Renal cortex interstitium (tissue), 15 donors: ENCODE results near the gene SLC25A51. TPM values are rescaled to one million over a fixed set of nuclear protein-coding genes. Genes with fewer than 3 reads are reported as not detected.

ENCODE experiments used
- DNase-seq, 11 donors: peaks; one replicate each; pipeline ENCODE4 v3.0.0-alpha.2; 2013; ENCODE audit warnings: low read depth in 9 of 11, low spot score in 4 of 11; ENCODE audit errors: extremely low read depth in 1 of 11
- long read RNA-seq, 16 experiments: transcript quantifications; one replicate each; lab custom pipeline, GENCODE V29; 2026
- polyA plus RNA-seq, 3 donors: library from polyadenylated mRNA; unstranded; fragments of 120-200 nt; gene quantifications; one replicate each; pipeline ENCODE4 v1.2.1, GENCODE V29; 2013; ENCODE audit not compliant: insufficient read length in 3 of 3

The SLC25A51 gene
- 10 to 100 TPM; 16.6 to 19.5 (median 17.9) TPM for polyA plus RNA-seq
- long read RNA-seq, donor 1, partial matches to known transcripts: 5 of 7 reads
- long read RNA-seq, donor 1, other reads (novel, unspliced or antisense): 0 of 7 reads
- long read RNA-seq, donor 2, partial matches to known transcripts: 0 of 1 reads
- long read RNA-seq, donor 2, other reads (novel, unspliced or antisense): 0 of 1 reads
- long read RNA-seq, donor 3, partial matches to known transcripts: 0 of 3 reads
- long read RNA-seq, donor 3, other reads (novel, unspliced or antisense): 0 of 3 reads
- long read RNA-seq, donor 4, partial matches to known transcripts: 0 of 1 reads
- long read RNA-seq, donor 4, other reads (novel, unspliced or antisense): 0 of 1 reads
- long read RNA-seq, donor 5: 0 reads
- long read RNA-seq, donor 6, partial matches to known transcripts: 0 of 1 reads
- long read RNA-seq, donor 6, other reads (novel, unspliced or antisense): 0 of 1 reads
- long read RNA-seq, donor 7, partial matches to known transcripts: 0 of 2 reads
- long read RNA-seq, donor 7, other reads (novel, unspliced or antisense): 0 of 2 reads
- long read RNA-seq, donor 8, partial matches to known transcripts: 0 of 3 reads
- long read RNA-seq, donor 8, other reads (novel, unspliced or antisense): 0 of 3 reads
- long read RNA-seq, donor 9, partial matches to known transcripts: 7 of 12 reads
- long read RNA-seq, donor 9, other reads (novel, unspliced or antisense): 0 of 12 reads
- long read RNA-seq, donor 10, partial matches to known transcripts: 0 of 2 reads
- long read RNA-seq, donor 10, other reads (novel, unspliced or antisense): 0 of 2 reads
- long read RNA-seq, donor 11, partial matches to known transcripts: 0 of 2 reads
- long read RNA-seq, donor 11, other reads (novel, unspliced or antisense): 0 of 2 reads
- long read RNA-seq, donor 12, partial matches to known transcripts: 6 of 6 reads
- long read RNA-seq, donor 12, other reads (novel, unspliced or antisense): 0 of 6 reads
- long read RNA-seq, donor 13: 0 reads
- long read RNA-seq, donor 14: 0 reads
- long read RNA-seq, donor 15, partial matches to known transcripts: 0 of 1 reads
- long read RNA-seq, donor 15, other reads (novel, unspliced or antisense): 0 of 1 reads
- long read RNA-seq, donor 16, partial matches to known transcripts: 0 of 3 reads
- long read RNA-seq, donor 16, other reads (novel, unspliced or antisense): 0 of 3 reads

DNA sequence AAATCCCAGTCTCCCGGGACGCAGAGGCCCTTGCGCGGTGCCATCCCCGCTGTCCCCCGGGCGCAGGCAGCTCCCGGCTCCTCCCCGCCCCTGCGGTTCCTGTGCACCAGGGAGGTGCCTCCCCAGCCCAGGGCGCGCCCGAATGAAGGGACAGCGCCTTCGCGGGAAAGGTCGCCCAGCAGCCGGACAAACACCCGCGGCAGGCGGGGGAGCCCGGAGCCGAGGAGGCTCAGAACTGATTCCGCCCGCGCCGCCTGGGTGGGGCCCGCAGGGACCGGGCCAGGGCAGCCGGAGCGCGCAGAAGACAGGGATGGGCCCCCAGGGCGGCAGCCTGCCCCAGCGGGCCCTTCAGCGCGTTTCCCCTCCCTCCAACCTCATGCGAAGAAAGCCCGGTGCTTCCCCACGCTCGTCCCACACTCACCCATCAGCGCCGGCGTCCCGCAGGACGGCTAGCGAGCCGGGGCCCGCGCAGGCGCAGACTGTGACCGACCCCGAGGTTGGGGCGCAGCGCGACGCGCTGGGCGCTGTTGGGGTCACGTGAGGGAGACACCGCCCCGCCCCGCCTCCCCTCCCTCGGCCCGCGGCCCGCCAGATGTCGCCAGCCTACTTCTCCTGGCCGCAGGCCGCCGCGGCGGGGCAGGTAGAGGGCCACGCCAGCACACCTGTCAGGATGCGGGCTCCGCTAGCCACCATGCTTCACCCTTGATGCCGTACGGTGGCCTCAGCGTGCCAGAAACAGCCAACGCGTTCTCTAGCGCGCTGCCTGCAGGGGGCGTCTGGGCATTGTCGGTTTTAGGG, at the start of gene SLC25A51:
Gene SLC25A51 (minus strand): TSS at position 481 of the 798 bp plus-strand sequence. CDS start 15,577 bp downstream, outside the sequence.
- DNase-seq: peak; percentile 83 to 97 (median 95)

DNA sequence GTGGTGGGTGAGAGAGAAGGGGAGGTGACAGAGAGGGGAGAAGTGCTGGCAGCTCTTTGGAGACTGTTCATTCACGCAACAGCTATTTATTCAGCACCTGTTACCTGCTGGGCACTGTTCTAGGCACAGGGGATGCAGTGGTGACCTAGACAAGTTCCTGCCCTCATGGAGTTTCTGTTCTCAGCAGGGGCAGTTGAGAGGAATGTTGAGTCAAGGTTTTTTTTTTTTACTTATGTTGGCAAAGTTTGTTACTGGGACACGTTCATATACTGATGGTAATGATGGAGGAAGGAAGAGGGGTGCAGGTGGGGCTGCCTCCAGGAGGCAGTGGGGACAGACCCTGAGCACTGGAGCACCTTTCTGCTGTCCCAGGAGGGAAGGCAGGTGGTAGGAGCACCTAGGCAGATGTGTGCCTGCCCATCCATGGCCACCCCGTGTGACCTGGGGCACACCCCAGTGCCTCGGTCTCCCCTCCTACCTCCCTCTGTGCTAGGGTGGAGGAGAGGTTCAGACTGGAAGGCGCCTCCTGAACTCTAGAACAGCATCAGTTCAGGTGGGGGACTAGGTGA, 49.4 kb upstream of the SLC25A51 start:
- DNase-seq: no peak

GRCh38 chr9:37952731-37953130, 48.8 kb upstream of the SLC25A51 start:
- DNase-seq: no peak

GRCh38 chr9:37951671-37952449, 47.9 kb upstream of the SLC25A51 start:
- no peak for DNase-seq

GRCh38 chr9:37950561-37950960, 46.6 kb upstream of the SLC25A51 start:
- DNase-seq: no peak

GRCh38 chr9:37949576-37949975, 45.6 kb upstream of the SLC25A51 start:
- no peak for DNase-seq

DNA sequence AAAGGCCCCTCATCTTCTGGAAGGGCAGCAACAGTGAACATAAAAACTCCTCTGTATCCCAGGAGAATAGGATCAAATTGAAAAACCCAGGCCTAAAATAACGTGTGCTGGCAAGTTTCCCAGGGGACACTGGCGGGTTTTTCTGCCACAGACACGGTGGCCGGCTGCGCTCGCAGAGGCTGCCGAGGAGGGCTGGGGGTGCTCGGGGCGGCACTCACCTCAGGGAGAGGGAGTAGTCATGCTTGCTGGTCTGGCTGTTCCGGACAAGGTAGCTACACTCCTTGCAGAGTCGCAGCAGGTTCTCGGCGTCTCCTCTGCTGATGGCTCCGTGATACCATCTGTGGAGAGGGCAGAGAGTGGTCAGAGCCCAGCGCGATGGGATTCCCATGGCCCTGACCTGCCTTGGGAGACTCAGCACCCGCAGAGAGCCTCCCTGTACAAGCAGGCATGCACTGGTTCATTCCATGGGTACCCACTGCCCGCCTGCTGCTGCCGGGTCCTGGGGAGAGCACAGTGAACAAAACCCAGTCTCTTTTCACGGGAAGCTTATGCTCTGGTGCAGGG, 44.6 kb upstream of the SLC25A51 start:
- no peak for DNase-seq

GRCh38 chr9:37947977-37948376, 44.0 kb upstream of the SLC25A51 start:
- DNase-seq: no peak

DNA sequence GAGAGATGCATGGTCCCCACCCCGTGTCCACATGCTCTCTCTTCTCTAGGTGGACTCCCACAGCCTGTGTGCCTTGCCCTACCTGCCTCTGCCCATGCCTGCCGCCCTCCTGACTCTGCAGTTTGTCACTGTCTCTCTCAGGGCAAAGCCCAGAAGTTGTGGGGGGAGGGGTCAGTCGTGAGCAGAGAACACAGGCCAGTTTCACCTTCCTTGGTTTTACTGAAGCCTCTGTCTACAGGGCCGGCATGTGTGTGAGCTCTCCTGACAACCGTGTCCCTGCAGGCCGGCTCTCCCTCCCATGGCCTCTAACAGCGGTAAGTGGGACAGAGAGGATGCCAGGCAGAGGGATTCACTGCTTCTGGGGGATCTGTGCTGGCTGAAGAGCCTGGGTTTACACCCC, 43.5 kb upstream of the SLC25A51 start:
- no peak for DNase-seq

DNA sequence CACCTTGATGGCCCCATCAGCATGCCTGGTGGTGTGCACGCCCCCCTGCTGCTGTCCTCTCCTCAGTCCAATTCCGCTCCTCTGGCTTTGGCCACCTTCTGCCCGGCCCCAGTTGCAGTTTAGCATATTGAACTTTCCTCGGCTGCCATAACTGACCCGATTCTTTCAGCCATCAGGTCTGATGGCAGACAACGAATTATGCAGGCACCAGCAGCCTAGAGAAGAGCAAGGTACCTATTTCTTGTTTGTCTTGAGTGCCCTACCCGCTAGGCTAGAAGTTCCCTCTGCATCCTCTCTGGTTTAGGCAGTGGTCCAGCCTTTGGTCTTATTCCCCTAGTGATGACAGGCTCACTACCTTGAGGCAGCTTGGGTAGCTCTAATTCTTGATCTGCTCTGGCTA, 43.0 kb upstream of the SLC25A51 start:
- DNase-seq: no peak

DNA sequence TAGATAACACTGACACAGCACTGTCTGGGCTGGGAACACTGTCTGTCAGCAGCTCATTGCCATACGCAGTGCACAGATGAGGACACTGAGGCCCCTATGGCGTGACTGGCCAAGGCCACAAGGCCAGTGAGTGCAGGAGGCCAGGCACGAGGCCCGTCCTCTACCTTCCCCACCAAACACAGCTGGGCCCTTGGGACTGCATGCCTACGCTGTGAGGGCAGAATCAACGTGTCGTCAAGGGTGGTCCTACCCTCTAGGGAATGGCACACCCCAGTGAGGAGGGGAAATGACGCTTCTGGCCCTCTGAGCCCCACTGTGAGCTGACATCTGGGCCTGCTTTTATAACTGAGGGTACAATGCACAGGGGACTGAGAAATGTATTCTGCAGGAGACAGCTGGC, 42.1 kb upstream of the SLC25A51 start:
- no peak for DNase-seq

DNA sequence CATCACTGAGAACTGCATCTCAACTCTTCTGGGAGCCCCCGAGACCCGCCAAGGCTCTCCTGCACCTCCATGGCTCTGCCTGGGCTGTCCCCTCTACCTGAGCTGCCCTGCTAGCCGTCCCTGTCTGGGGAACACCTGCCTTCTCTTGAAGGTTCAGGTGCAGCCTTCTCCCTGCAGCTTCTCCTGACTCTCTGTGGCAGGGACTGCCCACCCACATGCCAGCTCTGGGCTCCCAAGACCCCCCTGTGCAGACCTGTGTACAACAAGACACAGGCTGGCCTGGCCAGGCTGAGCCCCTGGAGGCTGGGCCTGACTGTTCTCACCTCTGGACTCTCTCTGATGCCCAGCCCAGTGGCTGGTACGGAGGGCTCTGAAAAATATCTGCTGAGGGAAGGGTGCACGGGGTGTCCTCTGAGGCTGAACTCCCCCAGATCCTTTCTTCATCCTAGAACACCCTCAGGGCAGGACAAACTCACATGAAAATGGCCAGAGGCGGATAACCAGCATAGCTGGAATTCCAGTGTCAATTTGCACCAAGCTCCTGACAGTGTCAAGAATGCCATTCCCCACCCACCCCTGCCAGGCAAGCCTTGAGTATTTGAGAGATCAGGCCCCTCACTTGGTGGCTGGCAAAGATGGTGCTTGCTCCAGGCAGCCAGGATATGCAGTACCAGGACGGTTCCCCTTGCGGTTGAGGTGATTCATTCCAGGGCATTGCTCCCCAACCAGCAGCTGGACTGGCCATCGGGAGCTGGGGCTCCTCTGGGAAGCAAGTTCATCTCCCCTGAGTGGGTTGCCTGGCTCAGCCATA, 40.9 kb upstream of the SLC25A51 start:
- DNase-seq: no peak

GRCh38 chr9:37944266-37944650, 40.3 kb upstream of the SLC25A51 start:
- DNase-seq: no peak

- peak in 1 of 11 donors; percentile 54 for DNase-seq
Observed at GRCh38 chr9:37943345-37944265, 39.7 kb upstream of the SLC25A51 start.

- DNase-seq: no peak
Observed at GRCh38 chr9:37942621-37943344, 38.9 kb upstream of the SLC25A51 start.
